Pancreas (tissue), 10 donors: ENCODE measurements around the gene DIABLO. TPM values are rescaled to one million over a fixed set of nuclear protein-coding genes. Genes with fewer than 3 reads are reported as not detected.

ENCODE experiments used
- ATAC-seq, 4 donors: fragments of 200-7000 bp; cut with Tn5 transposase; one replicate each; pipeline versions ENCODE4 v1.8.0 to v1.9.1; 2020; ENCODE audit warnings: mild to moderate bottlenecking in 4 of 4, moderate library complexity in 4 of 4
- DNase-seq, 6 donors: peaks; one replicate each; pipeline ENCODE4 v3.0.0-alpha.2; 2020
- FAIRE-seq: peaks from 2 replicates; lab custom pipeline; 2012; peaks lifted over from hg19 to GRCh38; lab: Jason Lieb, UNC
- H3K27ac ChIP-seq, 4 donors: fragments of 200-600 bp; sonication (generic); 1 replicate in 3 of 4; 2 replicates in 1 of 4; pipeline versions ENCODE4 v1.5.0 to v1.8.0; 2020
- H3K27me3 ChIP-seq, 4 donors: fragments of 200-600 bp; one replicate each; pipeline ENCODE4 v1.8.0; 2021
- H3K36me3 ChIP-seq, 3 donors: fragments of 200-600 bp; sonication (generic) in 1 of 3; one replicate each; pipeline versions ENCODE4 v1.5.0 to v1.8.0; 2020 to 2021
- H3K4me1 ChIP-seq, 3 donors: fragments of 200-600 bp; one replicate each; pipeline ENCODE4 v1.8.0; 2021
- H3K4me3 ChIP-seq, 4 donors: fragments of 200-600 bp; sonication (generic) in 2 of 4; one replicate each; pipeline versions ENCODE4 v1.5.0 to v1.8.0; 2020 to 2021
- H3K9me3 ChIP-seq, 4 donors: fragments of 200-600 bp; one replicate each; pipeline ENCODE4 v1.8.0; 2021
- WGBS, 2 donors: extraction: QIAGEN DNeasy Blood & Tissue Kit; methylation state at CpG; one replicate each; pipeline ENCODE4 v1.1.7; 2013; 5-methylcytosine and 5-hydroxymethylcytosine counted together
- intact Hi-C, 3 donors: fragments of 100-400 bp; cut with DNase I; formaldehyde crosslinking; loops; one replicate each; pipeline versions ENCODE4 v1.11.1 to v1.14.2; 2022
- polyA plus RNA-seq, 2 donors: library from polyadenylated mRNA; stranded (reverse); fragments of 200-250 nt; gene quantifications; one replicate each; pipeline ENCODE4 v1.2.3, GENCODE V29; 2013
- total RNA-seq, 6 donors: library from RNA; stranded (reverse); fragmentation: NEBNext Ultra II Directional in 4 of 6; extraction: Animal tissue kit (Norgen Biotek cat#: 25700) in 4 of 6; gene quantifications; one replicate each; pipeline versions ENCODE4 v1.2.1 to v1.2.4, GENCODE V29; 2021 to 2023
- TF ChIP-seq, protein P1 (sequence below), 4 donors: fragments of 200-600 bp; sonication (generic) in 3 of 4; IDR thresholded peaks; one replicate each; pipeline versions ENCODE4 v1.5.0 to v1.8.0; 2021; ENCODE audit warnings: antibody characterized with exemption in 4 of 4
- donor health status: healthy with polysubstance abuse.
- donor health status: DM: no; HTN: no; CAD: no; lungs with moderate emphysema.
- donor health status: DM: no; HTN: no; CAD: no.
- donor health status: control.
- donor health status: control.
- donor health status: Bipolar disorder and iron deficiency.
- donor health status: DM: yes; HTN: yes; CAD: no.
- donor health status: DM: no; HTN: no; CAD: no.
- donor health status: DM: no; HTN: no; CAD: no.
- donor health status: DM: yes; HTN: yes; CAD: no.

Gene DIABLO
- total and polyA plus RNA-seq, 8 donors: 13.2 to 42.1 (median 18.3) TPM

DNA sequence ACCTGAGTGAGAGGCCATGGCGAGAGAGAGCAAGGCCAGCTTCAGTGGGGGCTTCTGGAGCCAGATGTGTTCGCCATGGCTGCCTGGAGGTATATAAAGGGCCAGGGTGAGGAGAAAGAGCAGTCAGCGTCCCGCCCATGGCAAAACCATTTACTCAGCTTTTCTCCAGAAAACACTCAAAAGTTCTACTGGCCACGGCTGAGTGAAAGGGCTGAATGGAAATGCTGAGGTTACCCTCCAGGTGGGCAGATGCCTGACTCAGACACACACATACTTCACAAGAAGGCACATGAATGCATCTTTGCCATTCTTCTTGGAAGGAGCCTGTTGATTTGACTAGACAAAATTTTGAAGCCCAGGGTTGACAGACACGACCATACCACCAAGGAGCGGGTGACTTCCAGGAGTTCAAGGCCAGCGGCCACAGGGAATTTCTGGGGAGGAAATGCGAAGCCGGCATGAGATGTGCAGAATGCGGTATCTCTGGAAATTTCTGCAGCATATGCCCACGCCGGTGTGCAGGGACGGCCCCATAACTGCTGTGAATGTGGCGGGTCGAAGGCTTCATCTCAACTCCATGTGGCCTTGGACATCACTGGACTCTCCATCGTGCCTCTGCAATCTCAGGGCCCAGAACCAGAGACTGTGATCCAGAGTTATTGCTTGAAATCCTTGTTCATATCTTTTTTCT, 51.6 kb downstream of the DIABLO start, which contains the start of gene IL31:
TSS of gene IL31 (minus strand) at position 67 of the 691 bp plus-strand sequence. CDS start at position 18, 49 bp downstream.
- TF ChIP-seq, protein P1, sequence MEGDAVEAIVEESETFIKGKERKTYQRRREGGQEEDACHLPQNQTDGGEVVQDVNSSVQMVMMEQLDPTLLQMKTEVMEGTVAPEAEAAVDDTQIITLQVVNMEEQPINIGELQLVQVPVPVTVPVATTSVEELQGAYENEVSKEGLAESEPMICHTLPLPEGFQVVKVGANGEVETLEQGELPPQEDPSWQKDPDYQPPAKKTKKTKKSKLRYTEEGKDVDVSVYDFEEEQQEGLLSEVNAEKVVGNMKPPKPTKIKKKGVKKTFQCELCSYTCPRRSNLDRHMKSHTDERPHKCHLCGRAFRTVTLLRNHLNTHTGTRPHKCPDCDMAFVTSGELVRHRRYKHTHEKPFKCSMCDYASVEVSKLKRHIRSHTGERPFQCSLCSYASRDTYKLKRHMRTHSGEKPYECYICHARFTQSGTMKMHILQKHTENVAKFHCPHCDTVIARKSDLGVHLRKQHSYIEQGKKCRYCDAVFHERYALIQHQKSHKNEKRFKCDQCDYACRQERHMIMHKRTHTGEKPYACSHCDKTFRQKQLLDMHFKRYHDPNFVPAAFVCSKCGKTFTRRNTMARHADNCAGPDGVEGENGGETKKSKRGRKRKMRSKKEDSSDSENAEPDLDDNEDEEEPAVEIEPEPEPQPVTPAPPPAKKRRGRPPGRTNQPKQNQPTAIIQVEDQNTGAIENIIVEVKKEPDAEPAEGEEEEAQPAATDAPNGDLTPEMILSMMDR (IDR thresholded peaks at IDR 0.05): no peak
- Histone ChIP-seq H3K4me3 (no peak within 1 kb of the TSS), H3K27me3 (no peaks in the 10 kb centered on the region), H3K36me3 (no peaks in the 10 kb centered on the region), H3K27ac (no peak within 1 kb of the TSS), H3K9me3 (no peaks in the 10 kb centered on the region), H3K4me1 (no peaks in the 10 kb centered on the region)
- intact Hi-C loops: no loop called here
- WGBS, 2 donors: 76 to 80% methylated on average over 17 of the region's 17 CpGs
- DNase-seq (no peak), ATAC-seq (no peak), FAIRE-seq (no peak)

DNA sequence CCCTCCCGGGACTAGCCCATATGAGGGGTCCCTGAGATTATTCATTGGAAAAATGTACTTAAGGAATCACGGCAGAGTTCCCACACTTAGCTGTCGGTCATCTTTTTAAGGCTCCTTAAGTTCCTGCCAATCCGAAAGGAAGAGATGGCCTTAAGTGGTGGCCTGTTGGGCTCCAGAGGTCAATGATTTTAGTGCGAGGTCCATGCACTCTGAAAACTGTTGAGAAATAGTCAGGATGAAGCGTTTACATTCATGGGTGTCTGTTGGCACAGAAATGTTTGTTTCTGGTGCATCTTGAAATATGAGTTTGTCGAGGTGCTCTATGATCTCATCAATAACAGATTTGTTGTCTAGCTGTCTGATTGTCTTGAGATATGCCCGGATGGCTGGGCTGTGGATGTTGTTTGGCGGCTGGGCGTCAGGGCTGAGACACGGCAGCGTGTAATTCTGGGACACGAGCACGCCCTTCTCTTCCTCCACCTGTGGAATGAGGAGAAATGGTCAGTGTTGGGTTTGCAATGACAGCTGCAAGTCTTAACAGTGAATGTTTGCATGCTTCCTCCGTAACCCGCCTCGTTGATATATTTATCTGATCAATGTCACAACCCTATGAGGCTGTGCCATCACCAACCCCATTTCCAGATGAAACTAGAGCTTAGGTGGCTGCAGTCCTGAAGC, 53.5 kb downstream of the DIABLO start:
- intact Hi-C loops: no loop called here
- Histone ChIP-seq H3K4me3 (no peak overlapping the region), H3K27me3 (no peaks in the 10 kb centered on the region), H3K36me3 (no peaks in the 10 kb centered on the region), H3K9me3 (no peaks in the 10 kb centered on the region), H3K27ac (no peak overlapping the region), H3K4me1 (no peaks in the 10 kb centered on the region)
- FAIRE-seq: no peak
- TF ChIP-seq, protein P1 (IDR thresholded peaks at IDR 0.05): no peak
- DNase-seq: no peak
- ATAC-seq: no peak
- WGBS, 2 donors: 48 to 51% methylated on average over 17 of the region's 17 CpGs

DNA sequence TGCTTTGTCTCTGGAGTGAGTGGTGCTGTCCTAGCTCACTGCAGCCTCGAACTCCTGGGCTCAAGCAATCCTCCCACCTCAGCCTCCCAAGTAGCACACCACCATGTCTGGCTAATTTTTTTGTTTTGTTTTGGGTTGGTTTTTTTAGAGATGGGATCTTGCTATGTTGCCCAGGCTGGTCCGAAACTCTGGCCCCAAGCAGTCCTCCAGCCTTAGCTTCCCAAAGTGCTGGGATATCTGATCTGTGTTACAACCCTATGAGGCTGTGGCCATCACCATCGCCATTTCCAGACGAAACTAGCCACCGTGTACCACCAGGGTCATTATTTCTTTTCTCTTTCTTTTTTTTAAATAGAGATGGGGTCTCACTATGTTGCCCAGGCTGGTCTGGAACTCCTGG, 54.5 kb downstream of the DIABLO start:
- no peak for ATAC-seq
- FAIRE-seq: no peak
- WGBS, 2 donors: 71 to 80% methylated on average over 5 of the region's 5 CpGs

DNA sequence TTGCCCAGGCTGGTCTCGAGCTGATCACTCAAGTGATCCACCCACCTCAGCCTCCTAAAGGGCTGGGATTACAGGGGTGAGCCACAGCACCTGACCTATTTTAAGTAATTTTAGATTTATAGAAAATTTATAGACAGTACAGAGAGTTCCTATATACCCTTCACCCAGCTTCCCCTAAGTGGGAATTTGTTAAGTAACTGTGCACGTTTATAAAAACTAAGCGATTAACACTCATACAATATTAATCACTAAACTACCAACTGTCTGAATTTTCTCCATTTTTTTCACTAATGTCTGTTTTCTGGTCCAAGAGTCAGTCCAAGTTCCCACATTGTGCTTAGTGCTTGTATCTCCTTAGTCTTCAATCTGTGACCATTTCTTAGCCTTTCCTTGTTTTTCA, 57.4 kb downstream of the DIABLO start:
- ATAC-seq (no peak), DNase-seq (no peak), FAIRE-seq (no peak)
- no peaks in the 10 kb centered on the region for H3K36me3 ChIP-seq
- H3K4me1 ChIP-seq: no peaks in the 10 kb centered on the region
- H3K9me3 ChIP-seq: no peaks in the 10 kb centered on the region
- H3K4me3 ChIP-seq: no peak overlapping the region
- WGBS, 2 donors: 82 to 91% methylated on average over 3 of the region's 3 CpGs
- TF ChIP-seq, protein P1 (IDR thresholded peaks at IDR 0.05): no peak
- H3K27me3 ChIP-seq: no peaks in the 10 kb centered on the region
- no peak overlapping the region for H3K27ac ChIP-seq
- intact Hi-C loops: no loop called here

More for the DNA sequence above, 54.5 kb downstream of the DIABLO start:
- Histone ChIP-seq H3K36me3 (no peaks in the 10 kb centered on the region), H3K27me3 (no peaks in the 10 kb centered on the region), H3K9me3 (no peaks in the 10 kb centered on the region), H3K4me3 (no peak overlapping the region), H3K27ac (no peak overlapping the region), H3K4me1 (no peaks in the 10 kb centered on the region)
- DNase-seq: no peak
- TF ChIP-seq, protein P1 (IDR thresholded peaks at IDR 0.05): no peak
- intact Hi-C loops: no loop called here
